ENCODE results near the gene TECTB.

The TECTB gene

GRCh38 chr10:112349521-112350085 lies 66.4 kb downstream of the TECTB start:
- DNase-seq: no peak

DNA sequence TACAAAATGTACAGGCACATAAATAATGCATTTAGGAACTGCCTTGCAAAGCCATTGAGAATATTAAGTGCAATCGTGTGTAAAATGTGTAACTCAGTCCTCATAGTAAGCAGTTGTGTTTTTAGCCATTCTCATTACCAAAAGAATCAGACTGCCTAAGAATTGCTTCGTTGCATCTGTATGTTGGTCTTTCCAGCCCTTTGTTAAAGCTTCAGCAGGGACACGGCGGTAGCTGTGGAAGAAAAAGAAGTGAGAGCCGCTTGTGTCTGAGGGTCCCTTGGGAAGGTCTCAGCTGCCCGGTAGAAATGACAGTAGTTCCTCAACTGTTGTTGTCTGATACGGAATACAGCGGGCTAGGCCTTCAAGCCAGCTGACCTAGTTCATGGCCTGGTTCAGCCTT lies 67.9 kb downstream of the TECTB start:
- DNase-seq: no peak

DNA sequence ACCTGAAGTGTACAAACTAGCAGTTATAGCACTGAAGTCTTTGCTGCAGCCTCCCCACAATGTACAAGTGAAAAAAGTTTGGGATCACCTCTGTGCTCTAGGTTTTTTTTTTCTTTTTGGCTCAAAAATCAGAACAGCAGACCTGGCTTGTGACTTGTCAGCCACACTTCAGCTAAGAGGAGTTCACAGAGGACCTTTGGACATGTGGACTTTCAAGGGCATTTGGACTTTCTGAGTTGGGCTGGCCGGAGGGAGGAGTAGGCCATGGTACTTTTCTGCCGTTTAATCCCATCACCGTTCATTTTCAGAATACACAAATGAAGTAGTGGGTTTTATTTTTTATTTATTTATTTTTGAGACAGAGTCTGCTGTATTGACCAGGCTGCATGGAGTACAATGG lies 68.8 kb downstream of the TECTB start:
- DNase-seq: no peak

DNA sequence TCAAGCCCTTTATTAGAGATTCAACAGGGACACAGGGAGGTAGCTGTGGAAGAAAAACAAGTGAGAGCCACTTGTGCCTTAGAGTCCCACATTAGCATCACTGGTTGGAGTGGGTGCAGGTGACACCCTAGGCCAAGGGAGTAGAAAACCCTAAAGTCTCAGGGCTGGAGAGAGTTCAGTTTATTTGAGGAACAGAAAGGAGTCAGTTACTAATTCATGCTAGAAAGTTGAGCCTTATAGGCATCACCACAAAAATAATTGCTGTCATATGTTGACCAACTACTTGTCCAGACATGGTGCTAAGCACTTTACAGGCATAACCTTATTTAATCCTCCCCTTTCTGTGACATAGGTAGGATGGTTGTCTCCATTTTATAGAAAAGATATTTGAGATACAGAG lies 69.8 kb downstream of the TECTB start:
- DNase-seq: no peak

Measured in activated T-cell treated with anti-CD3 and anti-CD28 coated beads, Interleukin-2, amount 50 U/mL, for 1 hour (primary cell).